KMS-11 (cell line): ENCODE measurements around the gene TEX44.
"Not testable (repeated sequence)": the region's sequence is repeated elsewhere in the genome, so short reads cannot be mapped to it uniquely, and the experiment has no call there.

Source experiments
- H2AFZ ChIP-seq: fragments of 200-600 bp; sonication (generic); 2 replicates; pipeline ENCODE4 v1.6.1; 2016; ENCODE audit warnings: antibody characterized with exemption, mixed run types, low read depth
- H3K27ac ChIP-seq: fragments of 200-600 bp; sonication (generic); 2 replicates; pipeline ENCODE4 v1.6.1; 2016; ENCODE audit warnings: mild to moderate bottlenecking, mixed run types
- H3K27me3 ChIP-seq: fragments of 200-600 bp; sonication (generic); 2 replicates; pipeline ENCODE4 v1.6.1; 2017; ENCODE audit warnings: mild to moderate bottlenecking, low read depth, mixed run types, moderate library complexity; ENCODE audit not compliant: insufficient read depth
- H3K36me3 ChIP-seq: fragments of 200-600 bp; sonication (generic); 2 replicates; pipeline ENCODE4 v1.6.1; 2017; ENCODE audit warnings: mild to moderate bottlenecking, mixed run types; ENCODE audit not compliant: insufficient read depth
- H3K4me1 ChIP-seq: fragments of 200-600 bp; sonication (generic); 2 replicates; pipeline ENCODE4 v1.6.1; 2016; ENCODE audit warnings: mild to moderate bottlenecking, low read depth, mixed run types; ENCODE audit not compliant: poor library complexity, severe bottlenecking
- H3K4me2 ChIP-seq: fragments of 200-600 bp; sonication (generic); 2 replicates; pipeline ENCODE4 v1.7.0; 2016; ENCODE audit warnings: mild to moderate bottlenecking, mixed run types
- H3K4me3 ChIP-seq: fragments of 200-600 bp; sonication (generic); IDR thresholded peaks from 2 replicates; pipeline ENCODE4 v1.6.1; 2017; ENCODE audit warnings: low read depth, low read length, mixed read lengths; ENCODE audit not compliant: insufficient read depth
- H3K79me2 ChIP-seq: fragments of 200-600 bp; sonication (generic); 2 replicates; pipeline ENCODE4 v1.6.1; 2016; ENCODE audit warnings: low read depth, mixed run types; ENCODE audit not compliant: insufficient read depth
- H3K9ac ChIP-seq: fragments of 200-600 bp; sonication (generic); 2 replicates; pipeline ENCODE4 v1.6.1; 2016; ENCODE audit warnings: mild to moderate bottlenecking, mixed run types
- H4K20me1 ChIP-seq: fragments of 200-600 bp; sonication (generic); 2 replicates; pipeline ENCODE4 v1.6.1; 2016; ENCODE audit warnings: mild to moderate bottlenecking, mixed run types; ENCODE audit not compliant: insufficient read depth
- CTCF ChIP-seq: fragments of 200-600 bp; sonication (generic); conservative IDR thresholded peaks from 2 replicates; pipeline ENCODE4 v1.6.1; 2017; ENCODE audit warnings: low read depth, mild to moderate bottlenecking, antibody characterized with exemption, low read length, moderate library complexity, mixed read lengths

The TEX44 gene

GRCh38 chr2:231583982-231584381 lies 8.7 kb upstream of the TEX44 start:
- H3K4me2 ChIP-seq = no peak overlapping the region
- no peak for TF ChIP-seq CTCF
- no peak overlapping the region for H3K9ac ChIP-seq
- H3K79me2 ChIP-seq = no peaks in the 10 kb centered on the region
- no peaks in the 10 kb centered on the region for H4K20me1 ChIP-seq
- no peak overlapping the region for H2AFZ ChIP-seq
- no peak overlapping the region for H3K4me3 ChIP-seq
- no peaks in the 10 kb centered on the region for H3K27me3 ChIP-seq
- H3K36me3 ChIP-seq = no peaks in the 10 kb centered on the region
- no peaks in the 10 kb centered on the region for H3K4me1 ChIP-seq
- no peak overlapping the region for H3K27ac ChIP-seq

- H3K79me2 ChIP-seq, H3K4me3 ChIP-seq, H2AFZ ChIP-seq, H3K36me3 ChIP-seq, H3K27ac ChIP-seq, H4K20me1 ChIP-seq, H3K4me1 ChIP-seq, H3K9ac ChIP-seq, H3K4me2 ChIP-seq, H3K27me3 ChIP-seq: not testable (repeated sequence)
These were observed 4.9 kb upstream of the TEX44 start for GRCh38 chr2:231587744-231588143.

GRCh38 chr2:231589656-231590055 lies 3.0 kb upstream of the TEX44 start:
- no peak overlapping the region for H2AFZ ChIP-seq
- H3K79me2 ChIP-seq = no peaks in the 10 kb centered on the region
- H3K9ac ChIP-seq = no peak overlapping the region
- TF ChIP-seq CTCF = no peak
- no peaks in the 10 kb centered on the region for H4K20me1 ChIP-seq
- H3K36me3 ChIP-seq = no peaks in the 10 kb centered on the region
- H3K4me3 ChIP-seq = no peak overlapping the region
- H3K4me2 ChIP-seq = no peak overlapping the region
- no peaks in the 10 kb centered on the region for H3K4me1 ChIP-seq
- no peaks in the 10 kb centered on the region for H3K27me3 ChIP-seq
- no peak overlapping the region for H3K27ac ChIP-seq

GRCh38 chr2:231590614-231591013 lies 2.0 kb upstream of the TEX44 start:
- Histone ChIP-seq H4K20me1 (no peaks in the 10 kb centered on the region), H3K27ac (no peak overlapping the region), H2AFZ (no peak overlapping the region), H3K79me2 (no peaks in the 10 kb centered on the region), H3K27me3 (no peaks in the 10 kb centered on the region), H3K36me3 (no peaks in the 10 kb centered on the region), H3K4me3 (no peak overlapping the region), H3K4me2 (no peak overlapping the region), H3K4me1 (no peaks in the 10 kb centered on the region), H3K9ac (no peak overlapping the region)
- TF ChIP-seq CTCF = no peak

- Histone ChIP-seq H4K20me1 (no peaks in the 10 kb centered on the region), H3K9ac (no peak overlapping the region), H3K4me1 (no peaks in the 10 kb centered on the region), H3K27ac (no peak overlapping the region), H3K79me2 (no peaks in the 10 kb centered on the region), H3K27me3 (no peaks in the 10 kb centered on the region), H3K36me3 (no peaks in the 10 kb centered on the region), H3K4me2 (no peak overlapping the region), H2AFZ (no peak overlapping the region), H3K4me3 (no peak overlapping the region)
- TF ChIP-seq CTCF = no peak
These were observed 1.0 kb downstream of the TEX44 start for GRCh38 chr2:231593666-231594065.
